ENCODE data around the gene ARHGAP26.
"Not testable (repeated sequence)": the region's sequence is repeated elsewhere in the genome, so short reads cannot be mapped to it uniquely, and the experiment has no call there.

ARHGAP26 gene

DNA sequence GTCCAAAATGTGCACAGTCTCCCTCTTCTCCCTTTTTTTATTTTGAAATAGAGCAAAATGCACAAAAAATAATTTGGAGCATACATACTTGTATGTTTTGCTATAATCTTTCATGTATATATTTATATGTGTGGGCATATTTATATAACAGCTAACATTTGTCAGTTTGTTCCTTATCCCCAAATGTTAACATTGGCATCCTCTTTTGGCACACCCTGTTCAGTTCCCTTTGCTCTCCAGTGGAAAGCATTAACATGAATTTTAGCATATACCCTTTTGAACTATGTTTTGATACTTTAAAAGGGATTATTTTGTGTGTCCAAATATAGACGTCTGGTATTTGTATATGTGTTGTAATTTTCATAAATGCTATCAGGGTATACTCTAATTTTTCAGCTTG lies 306.2 kb downstream of the ARHGAP26 start:
- DNase-seq = no peak

DNA sequence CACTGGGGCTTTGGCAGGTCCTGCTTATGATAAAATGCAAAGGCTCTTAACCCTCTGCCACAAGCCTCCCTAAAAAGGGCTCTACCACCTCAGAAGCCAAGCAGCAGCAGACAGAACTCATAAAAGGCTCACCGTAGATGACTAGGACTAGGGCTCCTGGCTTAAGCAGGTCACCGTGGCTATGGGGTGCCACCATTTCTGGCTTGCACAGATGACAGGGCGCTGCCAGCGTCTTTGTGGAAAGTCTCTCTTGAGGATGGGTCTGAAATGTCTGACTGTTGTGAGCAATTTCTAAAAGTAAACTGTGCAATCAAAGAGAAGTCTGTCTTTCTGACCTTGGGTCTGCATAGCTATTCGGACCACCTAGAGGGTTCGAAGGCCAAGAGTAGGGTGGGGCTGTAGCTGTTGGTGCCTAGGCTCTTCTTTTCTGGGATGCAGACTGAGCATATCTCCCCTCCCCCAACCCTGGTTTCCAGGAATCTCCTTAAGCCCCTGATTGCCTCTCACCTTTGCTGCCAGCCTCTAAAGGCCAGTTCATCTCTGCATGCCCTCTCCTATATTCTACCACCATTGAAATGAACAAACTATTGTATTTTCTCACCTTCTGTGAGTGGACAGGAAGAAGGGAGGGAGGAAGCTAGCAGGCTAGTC lies 307.4 kb downstream of the ARHGAP26 start:
- no peak for DNase-seq

DNA sequence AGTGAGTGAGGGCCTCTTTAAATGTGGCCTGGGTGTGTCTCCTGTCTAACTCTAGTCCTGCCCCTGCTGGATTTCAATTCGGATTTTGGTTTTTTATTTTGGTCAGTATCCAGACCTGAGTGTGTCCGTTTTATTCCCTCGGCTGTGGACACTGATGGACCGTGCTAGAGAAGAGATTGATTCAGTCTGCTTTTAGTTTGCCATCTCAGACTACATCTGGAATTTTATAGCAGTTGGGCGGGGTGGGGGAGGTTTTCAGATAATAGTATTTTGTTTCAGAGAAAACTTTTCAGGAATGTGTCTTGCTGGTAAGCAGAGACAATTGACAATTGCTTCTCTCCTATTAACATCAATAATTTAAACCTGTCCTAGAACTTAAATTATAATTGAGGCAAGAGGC lies 308.1 kb downstream of the ARHGAP26 start:
- no peak for DNase-seq

DNA sequence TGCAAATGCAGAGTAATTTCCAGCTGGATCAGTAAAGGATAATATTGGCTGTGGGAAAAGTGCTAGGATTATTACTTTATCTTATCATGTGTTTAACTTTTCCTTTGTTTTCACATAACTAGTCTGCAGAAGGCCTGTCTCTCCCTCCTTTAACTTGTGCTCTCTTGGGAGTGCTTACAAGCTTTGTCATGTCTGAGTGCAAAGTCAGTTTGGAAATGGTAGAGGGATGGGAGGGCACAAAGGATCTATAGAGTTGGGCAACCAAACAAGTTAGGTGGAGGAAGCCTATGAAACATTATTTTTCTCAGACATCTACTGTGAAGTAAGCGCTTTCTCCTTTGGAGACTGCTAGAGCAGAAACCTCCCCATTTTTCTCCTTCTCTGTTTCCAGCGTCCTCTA lies 308.8 kb downstream of the ARHGAP26 start:
- no peak for DNase-seq

DNA sequence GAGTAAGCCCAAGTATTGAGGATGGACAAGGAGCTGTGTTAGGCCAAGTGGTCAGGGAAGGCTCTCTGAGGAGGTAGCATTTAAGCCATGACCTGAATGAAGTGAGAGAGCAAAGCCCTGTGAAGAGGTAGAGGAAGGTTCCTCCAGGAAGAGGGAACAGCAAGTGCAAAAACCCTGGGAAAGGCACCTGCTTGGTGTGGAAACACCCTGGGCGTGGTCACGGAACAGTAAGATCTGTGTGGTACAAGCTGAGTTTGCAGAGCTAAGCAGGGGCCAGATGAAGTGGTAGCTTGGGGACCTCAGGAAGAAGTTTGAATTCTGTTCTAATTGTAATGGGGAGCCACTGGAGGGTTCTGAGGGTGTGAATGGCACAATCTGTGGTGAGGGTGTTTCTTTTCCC lies 310.2 kb downstream of the ARHGAP26 start:
- DNase-seq = no peak

DNA sequence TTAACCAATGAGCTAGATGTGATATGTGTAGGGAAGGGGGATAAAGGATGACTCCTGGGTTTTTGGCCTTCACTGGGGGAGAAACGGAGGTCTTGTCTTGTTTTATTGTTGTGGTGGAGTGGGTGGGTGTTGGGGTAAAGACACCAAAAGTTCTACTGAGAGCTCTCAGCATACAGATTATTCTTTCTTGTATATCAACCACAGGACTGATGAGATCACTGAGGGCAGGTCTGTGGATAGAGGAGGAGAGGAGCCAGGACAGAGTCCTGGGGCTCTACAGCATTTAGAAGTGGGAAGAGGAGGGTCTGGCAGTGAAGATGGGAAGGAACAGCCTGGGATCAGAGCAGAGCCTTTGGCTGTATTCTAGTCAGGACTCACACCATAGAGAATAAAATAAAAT lies 310.8 kb downstream of the ARHGAP26 start:
- no peak for DNase-seq

DNA sequence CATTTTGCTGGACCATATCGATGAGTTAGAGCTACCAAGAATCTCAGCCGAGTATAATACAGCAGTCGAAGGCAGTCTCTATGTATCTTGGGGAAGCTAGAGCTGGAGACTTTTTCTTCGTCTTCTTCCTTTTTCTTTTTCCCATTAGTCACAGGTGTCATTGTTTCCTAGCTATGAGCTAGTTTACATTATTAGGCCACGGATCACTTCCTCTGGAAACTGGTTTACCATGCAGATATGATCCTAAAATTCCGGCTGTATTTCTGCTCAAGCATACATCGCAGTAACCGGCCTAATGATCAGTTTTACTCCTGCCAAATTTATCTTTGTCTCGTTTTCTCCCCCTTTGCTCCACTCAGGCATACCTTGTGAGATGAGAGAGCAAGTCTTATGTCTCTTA lies 312.8 kb downstream of the ARHGAP26 start:
- no peak for DNase-seq

DNA sequence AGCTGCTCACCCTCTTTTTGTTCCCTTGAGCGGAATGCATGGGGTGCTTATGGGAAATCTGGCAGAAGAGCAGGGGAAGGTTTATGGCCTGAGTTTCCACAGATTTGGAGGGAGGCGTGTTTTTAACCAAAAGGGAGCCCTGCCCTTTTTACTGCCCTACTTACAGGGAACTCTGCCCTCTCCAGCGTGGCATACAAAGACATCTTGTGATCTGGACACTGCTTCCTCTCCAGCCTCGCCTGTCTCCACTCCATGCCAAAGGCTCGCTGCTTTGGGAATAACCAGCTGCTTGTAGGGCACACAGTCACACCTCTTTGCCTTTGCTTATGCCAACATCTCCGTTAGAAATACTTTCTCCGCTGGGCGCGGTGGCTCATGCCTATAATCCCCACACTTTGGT lies 314.2 kb downstream of the ARHGAP26 start:
- no peak for DNase-seq

DNA sequence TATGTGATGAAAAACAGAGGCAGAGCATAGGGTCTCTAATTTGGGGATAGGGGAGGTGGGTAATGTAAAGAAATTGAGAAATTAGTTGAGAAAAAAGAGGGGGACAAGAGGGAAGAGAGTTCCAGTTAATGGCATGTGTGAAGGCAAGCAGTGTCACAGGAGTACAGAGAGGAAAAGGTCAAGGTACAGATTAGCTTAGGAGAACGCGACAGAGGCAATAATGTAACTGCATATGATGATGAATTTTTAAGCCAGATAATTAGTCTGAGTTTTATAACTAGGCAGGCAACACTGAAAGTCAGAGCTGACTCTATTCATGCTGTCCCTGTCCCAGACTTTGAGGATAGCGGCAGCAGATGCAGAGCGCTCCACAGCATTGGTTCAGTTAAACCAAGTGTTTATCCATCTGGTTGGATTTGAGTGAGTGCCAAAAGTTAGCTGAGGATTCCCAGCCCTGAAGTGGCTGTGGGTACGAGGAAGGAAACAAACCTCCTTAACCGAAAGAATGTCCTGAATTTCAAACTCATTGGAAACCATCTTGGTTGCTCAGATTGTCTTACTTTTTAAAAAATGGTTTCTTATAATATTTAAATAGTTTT lies 315.2 kb downstream of the ARHGAP26 start:
- DNase-seq = peak; percentile 86

DNA sequence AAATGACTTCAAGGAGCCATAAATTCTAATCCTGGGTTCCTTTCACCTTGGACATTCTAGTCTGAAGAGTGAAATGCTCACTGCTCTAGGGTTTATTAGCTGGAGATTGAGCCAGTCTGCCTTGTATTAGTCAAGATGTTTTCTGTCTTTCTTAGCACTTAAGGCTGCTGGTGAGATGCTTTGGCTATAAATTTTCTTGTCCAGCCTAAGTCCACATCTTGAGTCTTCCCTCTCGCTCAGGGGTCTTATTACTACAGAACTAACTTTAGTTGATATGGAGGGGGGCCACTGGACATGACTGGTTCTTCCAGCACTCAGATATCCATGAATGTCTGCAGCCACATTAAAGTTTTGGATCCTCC lies 316.4 kb downstream of the ARHGAP26 start:
- no peak for DNase-seq

DNA sequence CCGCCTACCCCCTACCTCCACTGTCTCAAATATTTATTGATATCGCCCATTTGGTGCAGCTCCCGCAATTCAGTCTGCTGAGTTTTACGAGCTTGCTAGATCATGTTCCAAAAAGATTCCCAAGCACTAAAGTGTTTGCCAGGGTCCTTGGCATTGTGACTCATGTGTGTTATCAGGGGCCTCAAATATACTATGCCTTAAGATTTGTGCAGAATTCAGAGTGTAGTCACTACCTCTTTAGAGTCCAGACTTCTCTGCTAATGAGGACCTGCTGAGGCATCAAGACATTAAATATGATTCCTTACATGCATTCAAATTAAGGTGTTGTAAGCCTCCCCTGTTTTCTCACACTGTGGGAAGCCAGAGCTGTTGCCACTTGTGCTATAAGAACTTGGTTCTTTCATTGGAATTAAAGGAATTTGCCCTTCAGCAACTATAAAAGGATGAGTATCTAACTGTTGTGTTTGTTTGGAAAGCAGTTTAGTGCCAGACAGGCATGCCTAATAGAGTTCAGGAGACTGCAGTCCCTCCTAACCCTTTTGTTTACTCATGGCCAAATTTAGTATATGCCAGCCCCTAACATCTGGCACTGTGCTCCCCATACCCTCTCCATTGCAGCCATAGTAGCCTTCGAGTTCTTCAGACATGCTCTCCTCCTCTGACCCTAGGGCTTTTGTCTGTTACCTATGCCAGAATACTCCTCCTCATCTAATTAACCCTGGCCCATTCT lies 316.9 kb downstream of the ARHGAP26 start:
- peak; percentile 27 for DNase-seq

DNA sequence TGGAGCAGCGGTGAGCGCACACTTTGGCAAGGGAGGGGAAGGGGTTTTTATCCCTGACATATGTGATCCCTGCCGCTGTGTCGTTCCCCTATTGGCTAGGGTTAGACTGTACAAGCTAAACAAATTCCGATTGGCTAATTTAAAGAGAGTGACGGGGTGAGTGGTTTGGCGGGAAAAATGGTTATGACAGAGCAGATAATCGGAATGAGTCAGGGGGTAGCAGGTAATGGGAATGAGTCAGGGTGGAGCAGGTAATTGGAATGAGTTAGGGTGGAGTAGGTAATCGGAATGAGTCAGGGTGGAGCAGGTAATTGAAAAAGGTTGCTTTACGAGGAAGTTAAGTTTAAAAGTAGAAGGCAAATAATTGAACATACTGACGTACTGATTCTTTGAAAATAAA lies 318.5 kb downstream of the ARHGAP26 start:
- not testable (repeated sequence) for DNase-seq

DNA sequence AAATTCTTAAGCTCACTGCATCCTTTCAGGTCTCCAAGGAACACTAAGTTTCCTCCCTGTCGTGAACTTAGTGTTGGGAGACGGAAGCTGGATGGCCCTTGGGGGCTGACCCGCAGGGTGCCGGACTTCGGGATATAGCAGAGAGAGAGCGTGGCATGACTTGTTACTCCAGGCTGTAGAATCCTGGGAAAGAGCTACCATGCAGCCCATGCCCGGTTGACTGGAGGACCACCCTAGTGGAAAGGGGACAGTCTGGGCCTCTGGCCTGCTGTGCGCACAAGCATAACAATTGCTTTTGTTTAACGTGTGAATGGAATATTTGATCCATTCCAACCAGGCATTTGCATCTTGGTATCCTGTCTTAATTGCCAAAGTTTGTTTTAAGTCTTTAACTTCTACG lies 319.9 kb downstream of the ARHGAP26 start:
- not testable (repeated sequence) for DNase-seq

DNA sequence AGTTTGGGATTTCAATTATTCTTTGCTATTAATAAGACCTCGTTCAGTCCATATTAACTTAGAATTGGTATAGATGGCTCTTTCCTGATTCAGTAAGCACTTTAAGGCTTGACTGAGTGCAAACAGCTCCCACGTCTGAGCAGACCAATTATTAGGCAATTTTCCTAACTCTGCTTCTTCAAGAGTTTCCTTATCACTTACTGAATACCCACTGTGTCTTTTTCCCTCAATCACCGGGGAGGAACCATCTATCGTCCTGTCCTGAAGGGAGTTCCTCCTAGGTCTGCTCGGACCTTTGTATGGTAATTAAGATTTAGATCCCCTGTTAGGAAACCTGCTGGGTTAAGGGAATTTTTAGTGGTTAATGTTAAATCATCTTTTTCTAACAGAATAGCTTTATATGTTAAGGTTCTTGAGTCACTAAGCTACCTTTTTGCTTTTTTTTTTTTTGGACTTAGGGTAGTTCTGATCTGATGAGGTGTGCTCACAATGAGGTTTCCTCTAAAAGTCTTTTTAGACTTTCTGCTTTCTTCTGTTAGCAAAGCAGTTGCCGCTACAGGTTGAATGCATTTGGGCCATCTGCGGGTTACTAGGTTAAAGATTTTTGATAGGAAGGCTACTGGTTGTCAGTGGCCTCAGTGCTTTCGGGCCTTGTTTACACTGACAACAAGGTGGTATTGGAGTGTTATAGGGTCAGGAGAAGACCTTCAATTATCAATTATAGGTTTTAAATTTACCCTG lies 322.7 kb downstream of the ARHGAP26 start:
- not testable (repeated sequence) for DNase-seq

DNA sequence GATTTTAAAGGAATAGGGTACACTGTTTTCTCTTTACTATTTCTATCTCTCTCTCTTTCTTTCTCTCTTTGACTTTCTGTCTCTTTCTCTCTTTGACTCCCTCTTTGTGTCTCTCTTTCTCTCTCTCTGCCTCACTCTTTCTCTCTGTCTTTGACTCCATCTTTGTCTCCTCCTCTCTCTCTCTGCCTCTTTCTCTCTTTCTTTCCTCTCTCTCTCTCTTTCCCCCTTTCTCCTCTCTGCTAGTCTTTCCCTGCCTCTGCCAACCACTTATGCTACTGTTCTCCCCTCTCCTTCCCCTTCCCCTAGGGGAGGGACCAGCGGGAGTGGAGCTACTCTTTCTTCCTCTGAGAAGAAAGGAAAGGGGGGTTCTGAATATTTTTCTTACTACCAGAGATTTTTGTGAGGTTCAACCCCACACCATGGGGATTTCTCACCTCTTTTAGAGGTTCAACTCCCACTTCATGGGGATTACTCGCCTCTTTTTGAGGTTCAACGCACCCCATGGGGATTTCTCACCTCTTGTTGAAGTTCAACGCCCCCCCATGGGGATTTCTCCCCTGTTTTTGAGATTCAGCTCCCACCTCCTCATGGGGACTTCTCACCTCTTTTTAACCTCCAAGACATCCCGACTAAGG lies 323.4 kb downstream of the ARHGAP26 start:
- DNase-seq = no peak

DNA sequence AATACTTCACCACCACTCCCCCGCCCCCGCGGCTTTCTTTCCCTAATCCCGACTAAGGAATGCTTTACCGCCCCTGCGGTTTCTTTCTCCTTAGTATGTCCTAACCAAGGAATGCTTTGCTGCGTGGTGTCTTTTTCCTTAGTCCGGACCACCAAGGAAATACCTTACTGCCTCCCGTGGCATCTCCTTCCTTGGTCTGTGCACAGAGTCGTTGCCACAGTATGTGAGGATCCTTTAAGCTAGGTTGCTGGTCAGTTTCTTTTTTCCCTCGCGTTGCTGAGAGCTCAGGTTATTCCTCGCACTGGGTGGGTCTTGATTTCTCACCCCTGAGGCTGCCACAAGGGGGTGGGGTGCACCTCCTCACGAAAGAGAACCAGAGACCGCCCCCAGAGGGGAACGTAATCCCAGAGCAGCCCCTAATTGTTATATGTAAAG lies 323.9 kb downstream of the ARHGAP26 start:
- no peak for DNase-seq

DNA sequence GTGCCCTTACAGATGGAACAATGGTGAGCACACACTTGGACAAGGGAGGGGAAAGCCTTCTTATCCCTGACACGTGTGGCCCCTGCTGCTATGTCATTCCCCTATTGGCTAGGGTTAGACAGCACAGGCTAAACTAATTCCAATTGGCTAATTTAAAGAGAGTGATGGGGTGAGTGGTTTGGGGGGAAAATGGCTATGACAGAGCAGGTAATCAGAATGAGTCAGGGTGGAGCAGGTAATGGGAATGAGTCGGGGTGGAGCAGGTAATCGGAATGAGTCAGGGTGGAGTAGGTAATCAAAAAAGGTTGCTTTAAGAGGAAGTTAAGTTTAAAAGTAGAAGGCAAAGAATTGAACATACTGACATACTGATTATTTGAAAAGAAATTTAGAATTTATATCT lies 324.4 kb downstream of the ARHGAP26 start:
- not testable (repeated sequence) for DNase-seq

DNA sequence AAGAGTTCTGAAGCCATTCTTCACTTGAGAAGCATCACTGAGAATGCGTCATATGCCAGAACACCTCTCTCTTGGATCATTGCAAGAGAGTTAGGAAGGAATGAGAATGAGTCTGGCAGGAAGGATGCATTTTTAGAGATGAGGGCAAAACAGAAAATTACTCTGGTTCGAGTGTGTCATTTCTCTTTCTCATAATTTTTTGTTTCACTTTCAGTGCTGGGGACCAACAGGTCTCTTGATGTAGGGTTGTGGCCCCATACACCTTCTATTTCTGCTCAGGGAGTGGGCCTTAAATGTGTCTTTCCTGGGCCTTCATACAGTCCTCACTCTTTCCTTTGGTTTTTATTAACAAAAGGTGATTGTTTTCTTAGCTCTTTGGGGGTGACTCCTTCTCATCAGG lies 330.9 kb downstream of the ARHGAP26 start:
- no peak for DNase-seq

DNA sequence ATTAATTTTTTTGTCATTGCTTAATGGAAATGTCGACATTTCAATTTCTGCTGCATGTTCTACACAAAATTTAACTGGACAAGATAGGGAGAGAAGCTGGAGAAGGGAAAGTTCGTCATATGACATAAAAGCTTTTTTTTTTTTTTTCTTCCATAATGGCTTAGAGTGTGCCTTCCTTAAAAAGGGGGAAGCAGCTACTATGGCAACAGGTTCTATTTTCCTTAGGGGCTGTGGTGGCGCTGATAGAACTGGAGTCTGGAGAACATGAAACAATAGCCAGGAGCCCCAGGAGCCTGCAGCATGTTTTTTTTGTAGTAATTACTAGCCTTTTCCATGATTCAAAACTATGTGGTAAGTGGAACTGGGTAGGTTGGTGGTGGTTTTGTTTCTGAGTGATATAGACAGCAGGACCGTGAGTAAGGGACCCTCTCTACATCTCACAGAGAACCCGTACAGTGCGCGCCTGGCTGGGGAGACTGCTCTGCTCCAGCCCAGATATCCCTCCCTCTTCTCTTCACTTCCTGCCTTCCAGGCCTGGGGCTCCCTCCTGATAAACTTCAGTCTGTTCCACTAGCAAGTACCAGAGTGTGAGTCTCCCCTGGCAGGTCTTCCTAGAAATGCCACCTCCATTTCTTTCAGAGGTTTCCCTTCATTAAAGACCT lies 331.7 kb downstream of the ARHGAP26 start:
- DNase-seq = no peak

DNA sequence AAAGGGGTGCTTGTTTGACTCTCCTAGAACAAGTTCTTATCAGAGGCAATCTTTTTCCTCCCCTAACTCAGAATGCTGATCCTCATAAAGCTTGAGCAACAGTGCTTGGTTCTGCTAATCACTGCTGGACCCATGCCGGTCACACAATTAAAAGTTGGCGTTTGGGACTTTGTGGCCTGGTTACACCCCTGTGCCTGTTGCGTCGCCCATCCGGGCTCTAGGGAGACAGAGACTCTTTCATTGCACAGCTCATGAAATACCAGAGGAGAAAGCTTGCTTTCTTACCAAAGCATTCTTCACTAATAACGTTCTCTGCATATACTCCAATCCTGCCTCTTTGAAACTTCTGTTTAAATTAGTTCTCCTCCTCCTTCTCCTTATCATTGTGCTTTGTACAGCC lies 332.2 kb downstream of the ARHGAP26 start:
- no peak for DNase-seq

DNA sequence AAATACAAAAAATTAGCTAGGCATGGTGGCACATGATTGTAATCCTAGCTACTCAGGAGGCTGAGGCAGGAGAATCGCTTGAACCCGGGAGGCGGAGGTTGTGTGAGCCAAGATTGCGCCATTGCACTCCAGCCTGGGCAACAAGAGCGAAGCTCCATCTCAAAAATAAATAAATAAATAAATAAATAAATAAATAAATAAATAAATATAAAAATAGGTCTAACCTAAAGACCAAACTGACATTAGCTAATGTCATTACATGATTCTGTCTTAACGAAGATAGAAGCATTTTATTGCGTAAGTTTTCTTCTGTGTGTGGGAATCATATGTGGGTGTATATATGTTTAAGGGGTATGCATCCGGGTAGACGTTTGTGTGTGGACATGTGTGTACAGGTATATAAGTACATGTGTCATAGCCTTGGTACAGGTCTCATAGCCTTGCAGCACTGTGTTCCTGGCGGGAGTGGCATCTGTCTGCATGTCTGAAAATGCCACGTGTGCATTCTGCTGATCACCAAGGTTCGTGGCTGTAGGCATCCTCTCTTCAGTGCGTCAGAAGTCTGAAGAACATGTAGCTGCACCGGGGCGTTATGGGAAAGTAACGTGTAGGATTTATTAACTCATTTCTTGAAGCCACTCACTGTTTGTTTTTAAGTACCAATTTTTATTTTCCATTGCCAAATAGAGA lies 335.2 kb downstream of the ARHGAP26 start:
- no peak for DNase-seq

DNA sequence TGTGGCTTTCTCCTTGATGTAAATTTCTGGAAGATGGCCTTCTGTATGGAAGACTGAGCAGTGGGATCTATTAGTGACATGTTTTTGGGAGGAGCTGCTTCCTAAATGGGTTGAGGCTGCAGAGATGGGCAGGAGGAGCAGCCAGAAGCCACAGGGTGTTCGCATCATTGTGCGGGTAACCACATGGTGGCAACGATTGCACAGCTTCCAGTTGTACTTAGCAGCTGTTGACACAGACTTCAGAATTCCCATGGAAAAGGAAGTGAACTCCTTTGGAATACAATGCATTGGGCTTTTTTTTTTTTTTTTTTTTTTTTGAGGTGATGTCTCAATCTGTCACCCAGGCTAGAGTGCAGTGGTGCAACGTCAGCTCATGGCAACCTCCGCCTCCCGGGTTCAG lies 336.0 kb downstream of the ARHGAP26 start:
- DNase-seq = peak; percentile 55

Measured in NCI-H446 treated with DMSO at 0.1 percent for 48 hours (cell line).